Measurements from ENCODE around the gene KIAA1549. TPM values are rescaled to one million over a fixed set of nuclear protein-coding genes. Genes with fewer than 3 reads are reported as not detected.

Gene KIAA1549
- total and polyA plus RNA-seq, 2 of the 8 experiments (the other 6 are each of a cell fraction or from before 2014, with no cell fraction given) = 6.5 to 17.3 TPM

- Histone ChIP-seq H3K4me2 (ENCODE audit: insufficient read depth in 1 of 2, low read depth in 2 of 2, low read length in 2 of 2) (no peak overlapping the region), H3K27me3 (replicated peaks in 1 of 4; ENCODE audit: control insufficient read depth in 3 of 4, extremely low read depth in 1 of 4, insufficient read depth in 3 of 4, low read length in 3 of 4) (no peaks in the 10 kb centered on the region), H2BK12ac (ENCODE audit: low read depth, low read length) (no peak overlapping the region), H3K14ac (ENCODE audit: insufficient read length) (no peak overlapping the region), H4K8ac (ENCODE audit: extremely low read depth, insufficient read depth, low read length) (no peak overlapping the region), H3K79me2 (ENCODE audit: control insufficient read depth in 1 of 2, insufficient read depth in 2 of 2, low read length in 2 of 2) (no peaks in the 10 kb centered on the region), H3K18ac (ENCODE audit: extremely low read depth, low read length) (no peak overlapping the region), H2AFZ (ENCODE audit: low read length) (no peak overlapping the region), H3K4me3 (ENCODE audit: extremely low read depth in 1 of 4, insufficient read depth in 2 of 4, low read depth in 3 of 4, low read length in 4 of 4) (no peak overlapping the region), H2BK15ac (ENCODE audit: low read length) (no peak overlapping the region), H2BK5ac (ENCODE audit: low read depth, low read length) (no peak overlapping the region), H3K4me1 (replicated peaks in 1 of 4; ENCODE audit: control insufficient read depth in 3 of 4, insufficient read depth in 4 of 4, low read length in 3 of 4) (no peaks in the 10 kb centered on the region), H3K9ac (replicated peaks in 1 of 4; ENCODE audit: extremely low read depth in 1 of 4, low read depth in 3 of 4, low read length in 3 of 4) (no peak overlapping the region), H2BK120ac (replicated peaks; ENCODE audit: low read depth, low read length) (no peak overlapping the region), H3K56ac (replicated peaks; ENCODE audit: insufficient read length, low read depth, low read length) (no peak overlapping the region), H3K36me3 (ENCODE audit: control insufficient read depth in 2 of 4, insufficient read depth in 4 of 4, low read length in 3 of 4) (peaks cover 2 to 16% (median 8%) of the 10 kb centered on the region in 4 experiments; a peak in 6 of 8 replicates), H3K79me1 (ENCODE audit: low read depth, low read length) (no peaks in the 10 kb centered on the region; the same call in 1 of the 2 replicates), H3K23me2 (ENCODE audit: low read depth, low read length) (0 out of 2 replicates have a peak, but pooled peaks cover 1% of the 10 kb centered on the region), H3K4ac (replicated peaks; ENCODE audit: insufficient read length, low read depth, low read length) (no peak overlapping the region), H4K5ac (ENCODE audit: insufficient read length, low read depth, low read length) (no peak overlapping the region), H3K23ac (ENCODE audit: insufficient read length) (no peak overlapping the region), H3K27ac (ENCODE audit: low read depth, low read length) (no peak overlapping the region), H2AK5ac (ENCODE audit: low read depth, low read length) (no peak overlapping the region), H4K91ac (replicated peaks; ENCODE audit: insufficient read length, low read length) (no peak overlapping the region), H4K20me1 (replicated peaks in 1 of 2; ENCODE audit: control insufficient read depth in 1 of 2, insufficient read depth in 2 of 2, low read length in 2 of 2) (peaks cover 0 to 2% of the 10 kb centered on the region in 2 experiments), H2BK20ac (ENCODE audit: low read length) (no peak overlapping the region), H3K9me3 (ENCODE audit: insufficient read depth in 2 of 2, low read depth in 1 of 2, low read length in 1 of 2) (no peaks in the 10 kb centered on the region)
- POLR2A ChIA-PET (ENCODE audit: partially characterized antibody) = interaction anchor here (0.6 kb wide), 1 partner anchor 72 kb away, joined by 3 read pairs; no protein-coding TSS in a partner anchor
- CTCF ChIA-PET (ENCODE audit: partially characterized antibody) = interaction anchor here (1.0 to 1.2 kb wide), 2 partner anchors 14 to 63 kb away, joined by 3 read pairs; no protein-coding TSS in a partner anchor
- no peak for FAIRE-seq
- 78 to 100% methylated on average over 1 to 12 of the region's 12 CpGs for WGBS, 2 experiments (ENCODE audit: extremely low coverage in 1 of 2, insufficient coverage in 1 of 2, insufficient read length in 1 of 2, insufficient replicate concordance in 2 of 2, low coverage in 1 of 2, low lambda C conversion rate in 2 of 2, missing lambda C conversion rate in 1 of 2)
- TF ChIP-seq TAF1 (IDR thresholded peaks at IDR 0.05; ENCODE audit: low read depth, low read length) = no peak
- no peak for TF ChIP-seq BCL11A (IDR thresholded peaks at IDR 0.05; ENCODE audit: low read depth in 2 of 2, low read length in 2 of 2)
- TF ChIP-seq NRF1 (IDR thresholded peaks at IDR 0.05; ENCODE audit: low read depth, low read length) = no peak
- no peak for TF ChIP-seq KDM1A (IDR thresholded peaks at IDR 0.05; ENCODE audit: borderline replicate concordance, low read length)
- no peak for DNase-seq (ENCODE audit: low read depth in 1 of 2, low spot score in 2 of 2)
Observed at GRCh38 chr7:138900035-138900828, 81.0 kb downstream of the KIAA1549 start.

Measured in H1 (cell line).